GM12872 (cell line): ENCODE measurements around the gene ENGASE.

ENCODE experiments used
- CTCF ChIP-seq: IDR thresholded peaks from 3 replicates; pipeline ENCODE4 v1.5.1; 2011; ENCODE audit warnings: low read depth, mild to moderate bottlenecking, low read length, moderate library complexity; ENCODE audit not compliant: insufficient read depth

Gene ENGASE

GRCh38 chr17:79074649-79075445 lies at the start of gene ENGASE:
TSS of gene ENGASE (plus strand) at chr17:79074824. CDS start at chr17:79074945, 121 bp downstream.
- no peak for TF ChIP-seq CTCF

GRCh38 chr17:79024901-79025737 lies 49.5 kb upstream of the ENGASE start:
- no peak for TF ChIP-seq CTCF

GRCh38 chr17:79026376-79027273 lies 48.0 kb upstream of the ENGASE start:
- TF ChIP-seq CTCF, result no peak

- no peak for TF ChIP-seq CTCF
Measured at GRCh38 chr17:79027274-79027924, 47.2 kb upstream of the ENGASE start.

GRCh38 chr17:79027925-79028491 lies 46.6 kb upstream of the ENGASE start:
- no peak for TF ChIP-seq CTCF

GRCh38 chr17:79028496-79029326 lies 45.9 kb upstream of the ENGASE start:
- no peak for TF ChIP-seq CTCF
